CD4-positive, alpha-beta T cell treated with Interleukin-17A for 4 hours (primary cell): ENCODE results near the gene C9orf85.

Experiments used
- DNase-seq: peaks from one replicate; pipeline ENCODE4 v3.0.0-alpha.2; 2020; ENCODE audit warnings: mixed read lengths

Gene C9orf85

GRCh38 chr9:72022841-72023240 lies 111.4 kb downstream of the C9orf85 start:
- no peak for DNase-seq
